ENCODE measurements around the gene ZNF711.
"Not testable (repeated sequence)": the region's sequence is repeated elsewhere in the genome, so short reads cannot be mapped to it uniquely, and the experiment has no call there.

ZNF711 gene

DNA sequence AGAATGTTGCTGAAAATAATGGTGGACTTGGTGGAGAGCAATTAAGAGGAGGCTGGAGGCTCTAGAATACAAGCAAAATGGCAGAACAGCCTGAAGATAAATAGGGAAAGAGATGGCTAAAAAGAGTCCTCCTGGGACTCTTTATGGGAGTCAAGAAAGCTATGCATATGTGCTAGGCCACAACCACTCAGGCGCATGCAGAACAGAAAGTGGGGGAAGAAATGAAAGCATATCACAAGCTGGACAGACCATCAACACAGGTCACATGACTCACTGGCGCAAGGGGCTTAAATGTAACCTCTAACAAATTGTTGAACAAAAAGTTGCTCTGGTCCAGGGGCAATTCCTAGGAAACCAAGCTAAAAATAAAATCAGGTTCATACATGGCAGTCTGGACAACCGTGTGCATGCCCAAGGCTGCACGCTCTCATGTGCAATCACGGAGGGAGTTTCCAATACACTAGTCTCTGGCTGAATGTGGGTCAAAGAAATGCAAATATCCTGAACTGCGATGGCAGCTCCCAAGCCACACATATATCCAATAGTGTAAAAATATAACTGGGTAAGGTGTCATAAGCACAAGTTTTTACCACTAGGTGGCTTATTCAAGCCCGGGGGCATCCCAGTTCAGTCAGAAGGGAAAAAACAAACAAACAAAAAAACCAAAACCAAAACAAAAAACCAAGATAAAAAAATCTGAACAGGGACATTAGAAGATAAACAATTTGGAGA lies 45.4 kb downstream of the ZNF711 start:
- Histone ChIP-seq H3K4ac (ENCODE audit: low read depth, low read length) (no peak overlapping the region), H3K79me2 (ENCODE audit: control insufficient read depth, insufficient read depth, low read length) (no peaks in the 10 kb centered on the region), H2BK5ac (ENCODE audit: low read length) (no peak overlapping the region), H3K27ac (ENCODE audit: low read depth, low read length) (no peak overlapping the region), H3K4me2 (ENCODE audit: low read length) (no peak overlapping the region), H3K27me3 (ENCODE audit: insufficient read depth, low read length, poor library complexity) (no peaks in the 10 kb centered on the region), H4K8ac (ENCODE audit: low read depth, low read length) (no peak overlapping the region), H3K79me1 (ENCODE audit: low read length) (no peaks in the 10 kb centered on the region), H2BK15ac (replicated peaks; ENCODE audit: low read depth) (no peak overlapping the region), H3K23ac (ENCODE audit: low read length) (no peak overlapping the region), H3K18ac (ENCODE audit: low read length) (no peak overlapping the region), H3K56ac (ENCODE audit: low read length) (no peak overlapping the region), H3K4me3 (ENCODE audit: low read length) (no peak overlapping the region), H2BK120ac (ENCODE audit: low read depth, low read length) (no peak overlapping the region), H4K5ac (ENCODE audit: low read length) (no peak overlapping the region), H3K9ac (ENCODE audit: low read length) (no peak overlapping the region), H2AK5ac (ENCODE audit: low read length) (no peak overlapping the region), H3K4me1 (ENCODE audit: control insufficient read depth, low read depth, low read length) (no peaks in the 10 kb centered on the region), H3K36me3 (ENCODE audit: control insufficient read depth, insufficient read depth, low read length) (no peaks in the 10 kb centered on the region)
- no CpG with 5 or more reads among the region's 7 CpGs for WGBS (ENCODE audit: extremely low coverage, insufficient coverage, low lambda C conversion rate)
- DNase-seq = no peak

DNA sequence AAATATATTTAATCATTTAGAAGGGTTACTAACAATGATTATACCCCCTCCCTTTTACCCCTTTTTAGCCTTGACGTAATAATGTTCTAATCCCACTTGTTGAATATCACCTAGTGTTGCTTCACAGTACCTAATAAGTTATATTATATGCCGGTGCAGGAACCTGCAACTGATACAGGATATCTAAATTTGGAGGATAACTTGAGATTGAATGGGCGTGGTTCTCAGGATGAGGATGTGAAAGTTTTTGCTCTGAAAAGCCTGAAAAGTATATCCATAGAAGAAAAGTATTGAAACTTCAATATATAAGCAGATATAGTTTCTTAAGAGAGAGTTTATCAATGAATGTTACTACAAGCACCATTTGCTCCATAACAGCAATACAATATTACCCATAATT lies 59.8 kb downstream of the ZNF711 start:
- DNase-seq = no peak
- Histone ChIP-seq H3K4me3 (ENCODE audit: low read length) (no peak overlapping the region), H4K5ac (ENCODE audit: low read length) (no peak overlapping the region), H3K27ac (ENCODE audit: low read depth, low read length) (no peak overlapping the region), H3K27me3 (ENCODE audit: insufficient read depth, low read length, poor library complexity) (no peaks in the 10 kb centered on the region), H3K56ac (ENCODE audit: low read length) (no peak overlapping the region), H2BK120ac (ENCODE audit: low read depth, low read length) (no peak overlapping the region), H3K4ac (ENCODE audit: low read depth, low read length) (no peak overlapping the region), H3K79me2 (ENCODE audit: control insufficient read depth, insufficient read depth, low read length) (no peaks in the 10 kb centered on the region), H2BK15ac (replicated peaks; ENCODE audit: low read depth) (no peak overlapping the region), H3K23ac (ENCODE audit: low read length) (no peak overlapping the region), H3K18ac (ENCODE audit: low read length) (no peak overlapping the region), H4K8ac (ENCODE audit: low read depth, low read length) (no peak overlapping the region), H3K9ac (ENCODE audit: low read length) (no peak overlapping the region), H3K4me1 (ENCODE audit: control insufficient read depth, low read depth, low read length) (no peaks in the 10 kb centered on the region), H3K36me3 (ENCODE audit: control insufficient read depth, insufficient read depth, low read length) (no peaks in the 10 kb centered on the region), H3K4me2 (ENCODE audit: low read length) (no peak overlapping the region), H2AK5ac (ENCODE audit: low read length) (no peak overlapping the region), H3K79me1 (ENCODE audit: low read length) (no peaks in the 10 kb centered on the region), H2BK5ac (ENCODE audit: low read length) (no peak overlapping the region)
- no CpG with 5 or more reads among the region's 3 CpGs for WGBS (ENCODE audit: extremely low coverage, insufficient coverage, low lambda C conversion rate)

DNA sequence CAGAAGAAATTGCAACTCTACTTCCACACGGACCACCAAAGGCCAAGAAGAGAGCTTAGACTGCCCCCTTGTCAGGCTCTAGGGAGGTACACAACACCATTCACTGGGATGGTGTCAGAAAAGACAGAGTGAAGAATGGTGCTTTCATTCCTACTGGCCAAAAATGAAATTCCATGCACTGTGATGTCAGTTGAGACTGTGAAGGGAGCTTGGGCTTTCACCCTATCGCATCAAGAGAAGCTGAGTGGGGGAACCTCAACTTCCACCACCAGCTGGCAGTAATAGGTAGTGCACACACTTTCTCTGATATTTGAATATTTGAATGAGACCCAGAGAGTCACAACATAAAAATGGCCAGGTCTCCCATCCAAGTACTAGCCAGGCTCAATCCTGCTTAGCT lies 65.9 kb downstream of the ZNF711 start:
- Histone ChIP-seq H3K56ac (ENCODE audit: low read length) (no peak overlapping the region), H3K4me3 (ENCODE audit: low read length) (no peak overlapping the region), H3K9ac (ENCODE audit: low read length) (no peak overlapping the region), H3K4me2 (ENCODE audit: low read length) (no peak overlapping the region), H3K36me3 (ENCODE audit: control insufficient read depth, insufficient read depth, low read length) (no peaks in the 10 kb centered on the region), H3K18ac (ENCODE audit: low read length) (no peak overlapping the region), H3K79me1 (ENCODE audit: low read length) (no peaks in the 10 kb centered on the region), H2AK5ac (ENCODE audit: low read length) (no peak overlapping the region), H3K27ac (ENCODE audit: low read depth, low read length) (no peak overlapping the region), H2BK5ac (ENCODE audit: low read length) (no peak overlapping the region), H2BK120ac (ENCODE audit: low read depth, low read length) (no peak overlapping the region), H3K4me1 (ENCODE audit: control insufficient read depth, low read depth, low read length) (no peaks in the 10 kb centered on the region), H3K79me2 (ENCODE audit: control insufficient read depth, insufficient read depth, low read length) (no peaks in the 10 kb centered on the region), H3K27me3 (ENCODE audit: insufficient read depth, low read length, poor library complexity) (no peaks in the 10 kb centered on the region), H3K23ac (ENCODE audit: low read length) (no peak overlapping the region), H3K4ac (ENCODE audit: low read depth, low read length) (no peak overlapping the region), H4K8ac (ENCODE audit: low read depth, low read length) (no peak overlapping the region), H2BK15ac (replicated peaks; ENCODE audit: low read depth) (no peak overlapping the region), H4K5ac (ENCODE audit: low read length) (no peak overlapping the region)
- no CpG with 5 or more reads among the region's 2 CpGs for WGBS (ENCODE audit: extremely low coverage, insufficient coverage, low lambda C conversion rate)
- DNase-seq = peak; percentile 28

DNA sequence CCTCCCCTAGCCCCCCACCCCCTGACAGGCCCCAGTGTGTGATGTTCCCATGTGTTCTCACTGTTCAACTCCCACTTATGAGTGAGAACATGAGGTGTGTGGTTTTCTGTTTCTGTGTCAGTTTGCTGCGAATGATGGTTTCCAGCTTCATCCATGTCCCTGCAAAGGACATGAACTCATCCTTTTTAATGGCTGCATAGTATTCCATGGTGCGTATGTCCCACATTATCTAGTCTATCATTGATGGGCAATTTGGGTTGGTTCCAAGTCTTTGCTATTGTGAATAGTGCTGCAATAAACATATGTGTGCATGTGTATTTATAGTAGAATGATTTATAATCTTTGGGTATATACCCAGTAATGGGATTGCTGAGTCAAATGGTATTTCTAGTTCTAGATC lies 67.6 kb downstream of the ZNF711 start:
- no CpG with 5 or more reads among the region's 2 CpGs for WGBS (ENCODE audit: extremely low coverage, insufficient coverage, low lambda C conversion rate)
- H3K4me3 ChIP-seq (ENCODE audit: low read length); H3K9ac ChIP-seq (ENCODE audit: low read length): not testable (repeated sequence)

More for the DNA sequence above, 67.6 kb downstream of the ZNF711 start:
- not testable (repeated sequence) for H3K23ac ChIP-seq (ENCODE audit: low read length); H3K79me1 ChIP-seq (ENCODE audit: low read length); H2BK120ac ChIP-seq (ENCODE audit: low read depth, low read length); H3K4me2 ChIP-seq (ENCODE audit: low read length); H4K5ac ChIP-seq (ENCODE audit: low read length); H3K27ac ChIP-seq (ENCODE audit: low read depth, low read length); H4K8ac ChIP-seq (ENCODE audit: low read depth, low read length); H3K4me1 ChIP-seq (ENCODE audit: control insufficient read depth, low read depth, low read length); H2BK15ac ChIP-seq (replicated peaks; ENCODE audit: low read depth); H3K4ac ChIP-seq (ENCODE audit: low read depth, low read length); H3K18ac ChIP-seq (ENCODE audit: low read length); H3K27me3 ChIP-seq (ENCODE audit: insufficient read depth, low read length, poor library complexity); H3K56ac ChIP-seq (ENCODE audit: low read length); H2BK5ac ChIP-seq (ENCODE audit: low read length); DNase-seq; H3K36me3 ChIP-seq (ENCODE audit: control insufficient read depth, insufficient read depth, low read length); H2AK5ac ChIP-seq (ENCODE audit: low read length); H3K79me2 ChIP-seq (ENCODE audit: control insufficient read depth, insufficient read depth, low read length)
